K562 (cell line): ENCODE results near the gene TMEM135. TPM values are rescaled to one million over a fixed set of nuclear protein-coding genes. Genes with fewer than 3 reads are reported as not detected.

ENCODE experiments used
- ATAC-seq: fragments of 200-7000 bp; cut with Tn5 transposase; 3 replicates; pipeline ENCODE4 v1.9.1; 2020; ENCODE audit warnings: moderate library complexity
- BruUV-seq: library from RNA; stranded (reverse); fragments of 400-500 nt; replicated peaks from 2 replicates; lab custom pipeline; 2021; lab: Mats Ljungman, UMichigan
- CTCF ChIA-PET: fragments of 300-600 bp; formaldehyde crosslinking; extraction: SDS; loops from one replicate; lab custom pipeline; 2021; ENCODE audit warnings: low intra/inter-chr PET ratio; lab: Yijun Ruan, JAX
- POLR2A ChIA-PET: fragments of 300-600, 350-650 bp; sonication (Branson Sonifier 250); formaldehyde crosslinking; extraction: SDS; loops from one replicate; lab custom pipeline; 2021; ENCODE audit warnings: antibody characterized with exemption, inconsistent platforms; lab: Yijun Ruan, JAX
- DNase-seq, 4 experiments: peaks; one replicate each; pipeline versions ENCODE4 v3.0.0 to v3.0.0-alpha.2; 2011 to 2018; ENCODE audit warnings: low spot score in 3 of 4, mixed read lengths in 3 of 4; ENCODE audit errors: extremely low read depth in 1 of 4
- FAIRE-seq: peaks from 2 replicates; lab custom pipeline; 2011; peaks lifted over from hg19 to GRCh38; lab: Jason Lieb, UNC
- H2AFZ ChIP-seq: 2 replicates; pipeline ENCODE4 v1.6.0; 2011; ENCODE audit warnings: low read depth, low read length, control low read depth, inconsistent platforms
- H3K27ac ChIP-seq: fragments of 200-600 bp; 3 replicates; pipeline ENCODE4 v1.8.0; 2011; ENCODE audit warnings: low read depth, mild to moderate bottlenecking, control low read depth, inconsistent platforms, low read length, moderate library complexity, mixed read lengths; ENCODE audit errors: extremely low read depth
- H3K27me3 ChIP-seq, 2 experiments: fragments of 300-600 bp in 1 of 2; 2 replicates in 1 of 2; 3 replicates in 1 of 2; pipeline versions ENCODE4 v1.6.0 to v1.8.0; 2011; ENCODE audit warnings: inconsistent platforms in 2 of 2, low read length in 2 of 2, mild to moderate bottlenecking in 1 of 2, mixed read lengths in 1 of 2, moderate library complexity in 1 of 2; ENCODE audit not compliant: control insufficient read depth in 2 of 2, insufficient read depth in 2 of 2
- H3K36me3 ChIP-seq: fragments of 300-600 bp; 3 replicates; pipeline ENCODE4 v1.8.0; 2011; ENCODE audit warnings: mild to moderate bottlenecking, low read length, inconsistent platforms; ENCODE audit not compliant: control insufficient read depth, insufficient read depth
- H3K4me1 ChIP-seq, 2 experiments: fragments of 200-600 bp in 1 of 2; replicated peaks in 1 of 2; 2 replicates in 1 of 2; 3 replicates in 1 of 2; pipeline versions ENCODE4 v1.5.1 to v1.8.0; 2011; ENCODE audit warnings: inconsistent platforms in 2 of 2, low read length in 2 of 2, mild to moderate bottlenecking in 1 of 2, mixed read lengths in 1 of 2, moderate library complexity in 1 of 2; ENCODE audit not compliant: control insufficient read depth in 2 of 2, insufficient read depth in 2 of 2
- H3K4me2 ChIP-seq: 2 replicates; pipeline ENCODE4 v1.6.1; 2011; ENCODE audit warnings: low read length, control low read depth, inconsistent platforms, mixed read lengths; ENCODE audit not compliant: insufficient read depth
- H3K4me3 ChIP-seq: fragments of 200-600 bp; sonication (generic), shearing (Covaris generic); 2 replicates; pipeline ENCODE4 v1.5.1; 2016; ENCODE audit warnings: control low read depth, inconsistent platforms
- H3K79me2 ChIP-seq: fragments of 200-600 bp; 3 replicates; pipeline ENCODE4 v1.8.0; 2011; ENCODE audit warnings: low read length, inconsistent platforms; ENCODE audit not compliant: control insufficient read depth, insufficient read depth
- H3K9ac ChIP-seq, 2 experiments: 2 replicates each; pipeline versions ENCODE4 v1.6.0 to v1.6.1; 2011; ENCODE audit warnings: low read depth in 2 of 2, low read length in 2 of 2, control low read depth in 1 of 2, inconsistent platforms in 1 of 2, mild to moderate bottlenecking in 1 of 2, mixed read lengths in 1 of 2; ENCODE audit not compliant: insufficient read depth in 1 of 2
- H3K9me1 ChIP-seq: one replicate; pipeline ENCODE4 v1.6.0; 2011; ENCODE audit warnings: inconsistent platforms, mild to moderate bottlenecking, low read length, moderate library complexity; ENCODE audit not compliant: control insufficient read depth, insufficient read depth
- H3K9me3 ChIP-seq: replicated peaks from 2 replicates; pipeline ENCODE4 v1.5.1; 2011; ENCODE audit warnings: low read depth, low read length, inconsistent platforms; ENCODE audit not compliant: control insufficient read depth, insufficient read depth
- H4K20me1 ChIP-seq: replicated peaks from 2 replicates; pipeline ENCODE4 v1.6.1; 2011; ENCODE audit warnings: low read length, inconsistent platforms, mixed read lengths; ENCODE audit not compliant: control insufficient read depth, insufficient read depth
- CBX3 ChIP-seq, 2 experiments: IDR thresholded peaks; 1 replicate in 1 of 2; 2 replicates in 1 of 2; pipeline ENCODE4 v1.6.1; 2012; ENCODE audit warnings: inconsistent platforms in 2 of 2, low read length in 2 of 2, borderline replicate concordance in 1 of 2, control low read depth in 1 of 2
- ELK3 ChIP-seq: fragments of 450-650 bp; formaldehyde crosslinking; IDR thresholded peaks from 2 replicates; pipeline ENCODE4 v1.4.0; 2020; ENCODE audit warnings: mild to moderate bottlenecking
- HDAC6 ChIP-seq: IDR thresholded peaks from 2 replicates; pipeline ENCODE4 v1.6.1; 2012; ENCODE audit warnings: low read depth, mild to moderate bottlenecking, control low read depth, inconsistent platforms, low read length, moderate library complexity
- MAZ ChIP-seq, 2 experiments: fragments of 450-650 bp in 1 of 2; sonication (generic) in 1 of 2; formaldehyde crosslinking; IDR thresholded peaks in 1 of 2; conservative IDR thresholded peaks in 1 of 2; 2 replicates each; pipeline versions ENCODE4 v1.4.0 to v1.5.0; 2020; ENCODE audit warnings: mild to moderate bottlenecking in 1 of 2, missing genetic modification reagents in 1 of 2
- POLR2G ChIP-seq: fragments of 200-400 bp; formaldehyde crosslinking; IDR thresholded peaks from 2 replicates; pipeline ENCODE4 v1.6.1; 2017; ENCODE audit warnings: low read depth, mild to moderate bottlenecking, antibody characterized with exemption, low read length, moderate library complexity
- SNIP1 ChIP-seq: fragments of 450-650 bp; IDR thresholded peaks from 2 replicates; pipeline ENCODE4 v1.7.1; 2017; ENCODE audit warnings: low read depth, mild to moderate bottlenecking
- TFE3 ChIP-seq: fragments of 450-650 bp; formaldehyde crosslinking; IDR thresholded peaks from 2 replicates; pipeline ENCODE4 v1.4.0; 2020; ENCODE audit warnings: mild to moderate bottlenecking, mixed read lengths
- ZC3H11A ChIP-seq: IDR thresholded peaks from 2 replicates; pipeline ENCODE4 v1.6.1; 2012; ENCODE audit warnings: low read depth, low read length, improper control_type of control experiment
- ZHX1 ChIP-seq: fragments of 150-350 bp; conservative IDR thresholded peaks from 2 replicates; pipeline ENCODE4 v1.6.1; 2014; ENCODE audit warnings: low read length
- ZNF232 ChIP-seq: sonication (generic); formaldehyde crosslinking; IDR thresholded peaks from 2 replicates; pipeline ENCODE4 v1.8.0; 2022; ENCODE audit warnings: mild to moderate bottlenecking, missing genetic modification reagents
- ZNF77 ChIP-seq: fragments of 250-450 bp; sonication (Bioruptor Pico); IDR thresholded peaks from 2 replicates; pipeline ENCODE4 v1.5.0; 2020
- WGBS: fragments of 100-300 bp; shearing (Covaris generic); methylation state at CpG from one replicate; pipeline ENCODE4 v1.1.6; 2016; ENCODE audit warnings: low coverage, mixed read lengths; ENCODE audit not compliant: insufficient coverage; ENCODE audit errors: missing lambda C conversion rate; 5-methylcytosine and 5-hydroxymethylcytosine counted together
- in situ Hi-C: fragments of 300-500 bp; cut with MboI; formaldehyde crosslinking; loops from 4 replicates; pipeline ENCODE4 v1.15.0; 2018; ENCODE audit warnings: inconsistent platforms, mixed read lengths
- intact Hi-C: fragments of 100-400 bp; cut with micrococcal nuclease; formaldehyde crosslinking; loops from 2 replicates; pipeline ENCODE4 v1.14.2; 2022
- polyA plus RNA-seq, 8 experiments: library from polyadenylated mRNA; depleted of rRNA in 4 of 8; stranded (reverse) in 5 of 8; unstranded in 3 of 8; fragments of >200 nt; fragmentation: Nextera tagmentation in 2 of 8; fragmentation: Illumina TruSeq in 1 of 8; extraction: Ambion mirVana in 2 of 8; extraction: Trizol in 1 of 8; gene quantifications; 2 replicates each; pipeline versions ENCODE4 v1.2.1 to v1.2.3, GENCODE V29; 2011 to 2014; ENCODE audit warnings: inconsistent platforms in 1 of 8, missing spikeins in 1 of 8
- total RNA-seq, 7 experiments: library from RNA; depleted of rRNA in 6 of 7; stranded (reverse); fragments of >200 nt in 6 of 7; fragmentation: Illumina TruSeq in 2 of 7; extraction: Trizol in 2 of 7; gene quantifications; 2 replicates each; pipeline versions ENCODE4 v1.2.1 to v1.2.3, GENCODE V29; 2011 to 2021; ENCODE audit warnings: low replicate concordance in 1 of 7
- TF ChIP-seq, protein P1 (sequence below), 3 experiments: fragments of 200-800 bp in 1 of 3; sonication (Bioruptor generic) in 1 of 3; sonication (generic) in 1 of 3; formaldehyde crosslinking in 1 of 3; IDR thresholded peaks; 2 replicates each; pipeline versions ENCODE4 v1.6.1 to v1.8.0; 2016 to 2022; ENCODE audit warnings: mild to moderate bottlenecking in 2 of 3, missing compliant biosample characterization in 2 of 3, missing genetic modification characterization in 2 of 3, missing genetic modification reagents in 1 of 3
- TF ChIP-seq, protein P2 (sequence below): fragments of 450-650 bp; conservative IDR thresholded peaks from 2 replicates; pipeline ENCODE4 v1.6.1; 2016; ENCODE audit warnings: missing genetic modification characterization, low read depth, mild to moderate bottlenecking, control low read depth, missing compliant biosample characterization

TMEM135 gene
- total and polyA plus RNA-seq, 9 of the 15 experiments (the other 6 are each of a cell fraction or from before 2014, with no cell fraction given): 17.3 to 53.6 (median 24.9) TPM

GRCh38 chr11:87212891-87213290 is 175.2 kb downstream of the TMEM135 start:
- WGBS: 5% methylated on average over 1 of the region's 1 CpG
- BruUV-seq: no TSS peak
- no peaks in the 10 kb centered on the region for H3K9me3 ChIP-seq
- CTCF ChIA-PET: no interaction called here
- no peaks in the 10 kb centered on the region for H3K9me1 ChIP-seq
- H3K36me3 ChIP-seq: no peaks in the 10 kb centered on the region
- ATAC-seq (no peak), DNase-seq (no peak), FAIRE-seq (no peak)
- intact Hi-C loops (no loop called here), in situ Hi-C loops (no loop called here)
- H3K79me2 ChIP-seq: no peaks in the 10 kb centered on the region
- no peaks in the 10 kb centered on the region for H3K27me3 ChIP-seq
- no peak overlapping the region for H2AFZ ChIP-seq
- H3K4me3 ChIP-seq: no peak overlapping the region
- no peak overlapping the region for H3K27ac ChIP-seq
- no peaks in the 10 kb centered on the region for H4K20me1 ChIP-seq
- TF ChIP-seq, protein P1, sequence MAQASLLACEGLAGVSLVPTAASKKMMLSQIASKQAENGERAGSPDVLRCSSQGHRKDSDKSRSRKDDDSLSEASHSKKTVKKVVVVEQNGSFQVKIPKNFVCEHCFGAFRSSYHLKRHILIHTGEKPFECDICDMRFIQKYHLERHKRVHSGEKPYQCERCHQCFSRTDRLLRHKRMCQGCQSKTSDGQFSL (CRISPR knock-in tag; IDR thresholded peaks at IDR 0.05): no peak
- TF ChIP-seq, protein P1 (tag; IDR thresholded peaks at IDR 0.05): no peak
- no peak for TF ChIP-seq POLR2G
- TF ChIP-seq, protein P2, sequence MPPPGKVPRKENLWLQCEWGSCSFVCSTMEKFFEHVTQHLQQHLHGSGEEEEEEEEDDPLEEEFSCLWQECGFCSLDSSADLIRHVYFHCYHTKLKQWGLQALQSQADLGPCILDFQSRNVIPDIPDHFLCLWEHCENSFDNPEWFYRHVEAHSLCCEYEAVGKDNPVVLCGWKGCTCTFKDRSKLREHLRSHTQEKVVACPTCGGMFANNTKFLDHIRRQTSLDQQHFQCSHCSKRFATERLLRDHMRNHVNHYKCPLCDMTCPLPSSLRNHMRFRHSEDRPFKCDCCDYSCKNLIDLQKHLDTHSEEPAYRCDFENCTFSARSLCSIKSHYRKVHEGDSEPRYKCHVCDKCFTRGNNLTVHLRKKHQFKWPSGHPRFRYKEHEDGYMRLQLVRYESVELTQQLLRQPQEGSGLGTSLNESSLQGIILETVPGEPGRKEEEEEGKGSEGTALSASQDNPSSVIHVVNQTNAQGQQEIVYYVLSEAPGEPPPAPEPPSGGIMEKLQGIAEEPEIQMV: no peak
- TF ChIP-seq ZNF232 (CRISPR knock-in tag): no peak
- TF ChIP-seq CBX3 (IDR thresholded peaks at IDR 0.05; ENCODE audit: borderline replicate concordance in 1 of 2, low read length in 2 of 2): no peak
- TF ChIP-seq ZC3H11A: no peak
- no peak for TF ChIP-seq ZHX1
- no peak for TF ChIP-seq ZNF77 (CRISPR knock-in tag)
- TF ChIP-seq MAZ (CRISPR knock-in tag; conservative IDR thresholded peaks at IDR 0.05 in 1 of 2, IDR thresholded peaks at IDR 0.05 in 1 of 2): no peak
- no peak for TF ChIP-seq TFE3 (CRISPR knock-in tag)
- TF ChIP-seq SNIP1: no peak
- TF ChIP-seq ELK3 (CRISPR knock-in tag): no peak
- TF ChIP-seq HDAC6: no peak
- H3K4me1 ChIP-seq: peaks cover 0 to 3% of the 10 kb centered on the region in 2 experiments; a peak in 2 of 5 replicates
- H3K4me2 ChIP-seq: no peak overlapping the region
- POLR2A ChIA-PET: interaction anchor here (1.0 to 1.2 kb wide), 3 partner anchors 14 to 258 kb away, joined by 3 read pairs; partner anchors contain the start of gene FZD4
- no peak overlapping the region for H3K9ac ChIP-seq
